Measurements from ENCODE around the gene SORCS2. TPM values are rescaled to one million over a fixed set of nuclear protein-coding genes. Genes with fewer than 3 reads are reported as not detected.

The SORCS2 gene
- total and polyA plus RNA-seq, 2 of the 8 experiments (the other 6 are each of a cell fraction or from before 2014, with no cell fraction given), result 0.36 to 1.8 TPM

- H3K4me1 ChIP-seq (replicated peaks in 1 of 4; ENCODE audit: control insufficient read depth in 3 of 4, insufficient read depth in 4 of 4, low read length in 3 of 4), result no peaks in the 10 kb centered on the region; a peak in 2 of 7 replicates
- no peaks in the 10 kb centered on the region for H4K20me1 ChIP-seq (replicated peaks in 1 of 2; ENCODE audit: control insufficient read depth in 1 of 2, insufficient read depth in 2 of 2, low read length in 2 of 2)
- no peak overlapping the region for H3K18ac ChIP-seq (ENCODE audit: extremely low read depth, low read length)
- H3K79me1 ChIP-seq (ENCODE audit: low read depth, low read length), result no peaks in the 10 kb centered on the region
- no peak overlapping the region for H3K14ac ChIP-seq (ENCODE audit: insufficient read length)
- H2BK120ac ChIP-seq (replicated peaks; ENCODE audit: low read depth, low read length), result no peak overlapping the region
- CTCF ChIA-PET (ENCODE audit: partially characterized antibody), result interaction anchor here (1.0 kb wide), 1 partner anchor 17 kb away, joined by 3 read pairs; no protein-coding TSS in a partner anchor
- peaks cover 0 to 3% (median 0%) of the 10 kb centered on the region in 4 experiments; a peak in 1 of 8 replicates for H3K36me3 ChIP-seq (ENCODE audit: control insufficient read depth in 2 of 4, insufficient read depth in 4 of 4, low read length in 3 of 4)
- no peak overlapping the region for H2AK5ac ChIP-seq (ENCODE audit: low read depth, low read length)
- H3K23me2 ChIP-seq (ENCODE audit: low read depth, low read length), result no peaks in the 10 kb centered on the region
- H2BK20ac ChIP-seq (ENCODE audit: low read length), result no peak overlapping the region
- H2BK15ac ChIP-seq (ENCODE audit: low read length), result no peak overlapping the region
- no peak overlapping the region for H3K9ac ChIP-seq (replicated peaks in 1 of 4; ENCODE audit: extremely low read depth in 1 of 4, low read depth in 3 of 4, low read length in 3 of 4)
- no peak overlapping the region for H2AFZ ChIP-seq (ENCODE audit: low read length)
- no peak overlapping the region for H3K4ac ChIP-seq (replicated peaks; ENCODE audit: insufficient read length, low read depth, low read length)
- no peak overlapping the region for H4K91ac ChIP-seq (replicated peaks; ENCODE audit: insufficient read length, low read length)
- H4K5ac ChIP-seq (ENCODE audit: insufficient read length, low read depth, low read length), result no peak overlapping the region
- no peak overlapping the region for H2BK5ac ChIP-seq (ENCODE audit: low read depth, low read length)
- H3K9me3 ChIP-seq (ENCODE audit: insufficient read depth in 2 of 2, low read depth in 1 of 2, low read length in 1 of 2), result peaks cover 31 to 33% of the 10 kb centered on the region in 2 experiments
- no peak for TF ChIP-seq TBP (IDR thresholded peaks at IDR 0.05; ENCODE audit: low read depth, low read length)
- TF ChIP-seq SIN3A (conservative IDR thresholded peaks at IDR 0.05 in 1 of 2, IDR thresholded peaks at IDR 0.05 in 1 of 2; ENCODE audit: low read depth in 1 of 2, low read length in 2 of 2), result no peak
- TF ChIP-seq SRF (IDR thresholded peaks at IDR 0.05; ENCODE audit: low read depth, low read length), result no peak
- no peak for TF ChIP-seq RNF2 (IDR thresholded peaks at IDR 0.05; ENCODE audit: borderline replicate concordance, low read depth, low read length, missing control alignments, poor library complexity, severe bottlenecking)
- TF ChIP-seq E2F6 (IDR thresholded peaks at IDR 0.05), result no peak
- no peak for TF ChIP-seq KDM4A (IDR thresholded peaks at IDR 0.05; ENCODE audit: low read depth, low read length, severe bottlenecking)
- H3K79me2 ChIP-seq (ENCODE audit: control insufficient read depth in 1 of 2, insufficient read depth in 2 of 2, low read length in 2 of 2), result no peaks in the 10 kb centered on the region
- H3K4me2 ChIP-seq (ENCODE audit: insufficient read depth in 1 of 2, low read depth in 2 of 2, low read length in 2 of 2), result no peak overlapping the region
- H2BK12ac ChIP-seq (ENCODE audit: low read depth, low read length), result no peak overlapping the region
- 73% methylated on average over 11 of the region's 11 CpGs; no CpG with 5 or more reads in 1 of the 2 experiments for WGBS, 2 experiments (ENCODE audit: extremely low coverage in 1 of 2, insufficient coverage in 1 of 2, insufficient read length in 1 of 2, insufficient replicate concordance in 2 of 2, low coverage in 1 of 2, low lambda C conversion rate in 2 of 2, missing lambda C conversion rate in 1 of 2)
- no peak overlapping the region for H3K27ac ChIP-seq (ENCODE audit: low read depth, low read length)
- H3K23ac ChIP-seq (ENCODE audit: insufficient read length), result no peak overlapping the region
- H4K8ac ChIP-seq (ENCODE audit: extremely low read depth, insufficient read depth, low read length), result no peak overlapping the region
- no peaks in the 10 kb centered on the region for H3K27me3 ChIP-seq (replicated peaks in 1 of 4; ENCODE audit: control insufficient read depth in 3 of 4, extremely low read depth in 1 of 4, insufficient read depth in 3 of 4, low read length in 3 of 4)
- no peak overlapping the region for H3K56ac ChIP-seq (replicated peaks; ENCODE audit: insufficient read length, low read depth, low read length)
- POLR2A ChIA-PET (ENCODE audit: partially characterized antibody), result no interaction called here
- FAIRE-seq (no peak), DNase-seq (ENCODE audit: low read depth in 1 of 2, low spot score in 2 of 2) (no peak)
- H3K4me3 ChIP-seq (ENCODE audit: extremely low read depth in 1 of 4, insufficient read depth in 2 of 4, low read depth in 3 of 4, low read length in 4 of 4), result no peak overlapping the region
Measured at GRCh38 chr4:7574287-7575014, 382.1 kb downstream of the SORCS2 start.
